Measurements from ENCODE around the gene KRT2. TPM values are rescaled to one million over a fixed set of nuclear protein-coding genes. Genes with fewer than 3 reads are reported as not detected.

Gene KRT2
- total RNA-seq, 1 donor from 2014 or later = not detected

DNA sequence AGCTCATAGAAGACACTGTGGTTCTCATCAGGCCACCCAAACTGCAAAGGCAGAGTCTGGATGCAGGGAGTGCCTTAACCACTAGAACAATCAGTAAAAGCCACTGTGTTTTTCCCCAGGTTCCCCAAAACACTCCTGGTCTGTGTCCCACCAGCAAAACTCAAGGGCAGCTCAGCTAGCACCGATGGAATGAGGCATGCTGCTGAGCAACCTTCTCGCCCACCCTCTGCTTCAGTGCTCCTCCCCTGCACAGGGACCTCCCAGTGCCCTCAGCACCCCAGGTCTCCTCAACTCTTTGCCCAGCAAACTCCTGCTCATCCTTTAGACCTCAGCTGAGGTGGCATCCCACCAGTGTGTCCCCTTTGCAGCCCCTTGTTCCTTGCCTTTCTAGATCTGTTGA lies 47.4 kb upstream of the KRT2 start:
- TF ChIP-seq, protein P1, sequence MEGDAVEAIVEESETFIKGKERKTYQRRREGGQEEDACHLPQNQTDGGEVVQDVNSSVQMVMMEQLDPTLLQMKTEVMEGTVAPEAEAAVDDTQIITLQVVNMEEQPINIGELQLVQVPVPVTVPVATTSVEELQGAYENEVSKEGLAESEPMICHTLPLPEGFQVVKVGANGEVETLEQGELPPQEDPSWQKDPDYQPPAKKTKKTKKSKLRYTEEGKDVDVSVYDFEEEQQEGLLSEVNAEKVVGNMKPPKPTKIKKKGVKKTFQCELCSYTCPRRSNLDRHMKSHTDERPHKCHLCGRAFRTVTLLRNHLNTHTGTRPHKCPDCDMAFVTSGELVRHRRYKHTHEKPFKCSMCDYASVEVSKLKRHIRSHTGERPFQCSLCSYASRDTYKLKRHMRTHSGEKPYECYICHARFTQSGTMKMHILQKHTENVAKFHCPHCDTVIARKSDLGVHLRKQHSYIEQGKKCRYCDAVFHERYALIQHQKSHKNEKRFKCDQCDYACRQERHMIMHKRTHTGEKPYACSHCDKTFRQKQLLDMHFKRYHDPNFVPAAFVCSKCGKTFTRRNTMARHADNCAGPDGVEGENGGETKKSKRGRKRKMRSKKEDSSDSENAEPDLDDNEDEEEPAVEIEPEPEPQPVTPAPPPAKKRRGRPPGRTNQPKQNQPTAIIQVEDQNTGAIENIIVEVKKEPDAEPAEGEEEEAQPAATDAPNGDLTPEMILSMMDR (IDR thresholded peaks at IDR 0.05; ENCODE audit: insufficient read depth, low read depth, low read length) = no peak
- no peak for TF ChIP-seq EZH2 (IDR thresholded peaks at IDR 0.05; ENCODE audit: insufficient read depth, low read length)
- DNase-seq (ENCODE audit: low read depth) (no peak), FAIRE-seq (no peak)
- Mint-ChIP-seq H3K4me3 (ENCODE audit: unreplicated experiment) (no peak overlapping the region), H3K9me3 (ENCODE audit: unreplicated experiment) (no peaks in the 10 kb centered on the region), H3K27ac (ENCODE audit: unreplicated experiment) (no peak overlapping the region), H3K27me3 (ENCODE audit: low read depth, unreplicated experiment) (peaks cover 88% of the 10 kb centered on the region), H3K4me1 (ENCODE audit: low read depth, unreplicated experiment) (no peaks in the 10 kb centered on the region), H3K36me3 (ENCODE audit: low read depth, unreplicated experiment) (no peaks in the 10 kb centered on the region)
- H3K36me3 ChIP-seq (ENCODE audit: insufficient read depth, low read length) = no peaks in the 10 kb centered on the region
- no peaks in the 10 kb centered on the region for H3K4me1 ChIP-seq (ENCODE audit: insufficient read depth, low read length)
- H3K4me3 ChIP-seq (ENCODE audit: insufficient read depth, low read depth, low read length) = no peak overlapping the region
- H3K9me3 ChIP-seq (ENCODE audit: insufficient read depth, low read depth, low read length) = no peaks in the 10 kb centered on the region
- H3K9ac ChIP-seq (ENCODE audit: low read length) = no peak overlapping the region
- H2AFZ ChIP-seq (ENCODE audit: low read depth, low read length) = no peak overlapping the region
- H3K79me2 ChIP-seq (ENCODE audit: insufficient read depth, low read length) = no peaks in the 10 kb centered on the region
- no peak overlapping the region for H3K27ac ChIP-seq (ENCODE audit: low read depth, low read length)
- H3K4me2 ChIP-seq (ENCODE audit: low read length) = no peak overlapping the region
- H4K20me1 ChIP-seq (ENCODE audit: insufficient read depth, low read length) = no peaks in the 10 kb centered on the region
- H3K27me3 ChIP-seq (ENCODE audit: insufficient read depth, low read length) = peaks cover 13% of the 10 kb centered on the region

DNA sequence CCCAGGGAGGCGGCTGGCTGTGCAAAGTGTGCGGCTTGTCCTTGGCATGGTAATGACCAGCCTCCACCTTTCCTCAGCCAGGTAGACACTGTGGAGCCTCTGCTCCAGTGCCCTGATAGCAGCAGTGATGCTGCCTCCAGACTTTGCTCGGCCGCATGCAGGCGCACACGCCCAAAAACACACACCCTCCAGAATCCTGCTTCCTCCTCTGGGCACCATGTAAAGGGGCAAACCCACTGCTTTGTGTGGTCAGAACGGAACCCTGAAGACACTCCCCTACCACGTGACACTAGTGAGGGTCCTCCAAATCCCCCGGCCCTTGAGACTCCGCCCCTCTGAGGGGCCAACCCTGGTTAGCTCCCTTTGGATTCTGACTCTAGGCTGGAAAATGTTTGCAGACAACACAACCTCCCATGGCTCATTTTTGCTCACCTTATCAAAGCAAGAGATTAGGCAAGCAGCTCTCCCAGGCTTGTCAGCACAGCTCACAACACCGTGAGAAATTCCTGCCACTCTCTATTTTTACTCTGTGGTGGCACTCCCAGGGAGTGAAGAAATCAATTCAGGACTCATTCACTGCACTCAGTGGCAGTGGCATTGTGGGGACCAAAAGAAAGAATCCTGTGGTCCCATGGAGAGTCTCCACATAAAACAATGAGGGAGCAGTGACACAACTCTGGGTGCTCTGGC lies 46.8 kb upstream of the KRT2 start:
- FAIRE-seq (no peak), DNase-seq (ENCODE audit: low read depth) (no peak)
- Histone ChIP-seq H3K36me3 (ENCODE audit: insufficient read depth, low read length) (no peaks in the 10 kb centered on the region), H2AFZ (ENCODE audit: low read depth, low read length) (no peak overlapping the region), H3K79me2 (ENCODE audit: insufficient read depth, low read length) (no peaks in the 10 kb centered on the region), H3K4me2 (ENCODE audit: low read length) (no peak overlapping the region), H3K9me3 (ENCODE audit: insufficient read depth, low read depth, low read length) (no peaks in the 10 kb centered on the region), H3K27ac (ENCODE audit: low read depth, low read length) (no peak overlapping the region), H3K27me3 (ENCODE audit: insufficient read depth, low read length) (peaks cover 9% of the 10 kb centered on the region), H3K9ac (ENCODE audit: low read length) (no peak overlapping the region), H4K20me1 (ENCODE audit: insufficient read depth, low read length) (no peaks in the 10 kb centered on the region), H3K4me3 (ENCODE audit: insufficient read depth, low read depth, low read length) (no peak overlapping the region), H3K4me1 (ENCODE audit: insufficient read depth, low read length) (no peaks in the 10 kb centered on the region)
- TF ChIP-seq, protein P1 (IDR thresholded peaks at IDR 0.05; ENCODE audit: insufficient read depth, low read depth, low read length) = no peak
- TF ChIP-seq EZH2 (IDR thresholded peaks at IDR 0.05; ENCODE audit: insufficient read depth, low read length) = no peak
- Mint-ChIP-seq H3K36me3 (ENCODE audit: low read depth, unreplicated experiment) (no peaks in the 10 kb centered on the region), H3K4me1 (ENCODE audit: low read depth, unreplicated experiment) (no peaks in the 10 kb centered on the region), H3K4me3 (ENCODE audit: unreplicated experiment) (no peak overlapping the region), H3K27me3 (ENCODE audit: low read depth, unreplicated experiment) (peaks cover 86% of the 10 kb centered on the region), H3K27ac (ENCODE audit: unreplicated experiment) (no peak overlapping the region), H3K9me3 (ENCODE audit: unreplicated experiment) (no peaks in the 10 kb centered on the region)

DNA sequence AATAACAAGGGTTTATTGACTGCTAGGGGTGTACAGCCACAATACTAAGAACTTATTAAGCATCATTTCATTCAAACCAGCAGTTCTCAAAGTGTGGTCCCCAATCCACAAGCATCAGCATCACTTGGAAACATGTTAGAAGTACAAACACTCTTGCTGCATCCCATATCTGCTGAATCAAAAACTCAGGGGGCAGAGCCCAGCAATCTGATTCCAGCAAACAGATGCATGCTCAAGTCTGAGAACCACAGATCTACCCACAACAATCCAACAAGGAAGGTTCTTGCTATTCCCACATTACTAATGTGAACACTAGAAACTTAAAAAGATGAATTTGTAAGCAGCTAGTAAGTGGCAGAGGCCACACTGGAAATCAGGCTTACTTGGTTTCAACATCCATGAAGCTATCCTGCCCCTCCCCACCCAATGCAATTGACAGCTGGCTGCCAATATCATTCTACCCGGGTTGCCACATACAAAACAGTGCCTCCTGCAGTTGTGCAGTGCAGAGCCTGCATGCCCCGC lies 45.1 kb upstream of the KRT2 start:
- Histone ChIP-seq H2AFZ (ENCODE audit: low read depth, low read length) (no peak overlapping the region), H3K4me2 (ENCODE audit: low read length) (no peak overlapping the region), H3K27me3 (ENCODE audit: insufficient read depth, low read length) (peaks cover 13% of the 10 kb centered on the region), H3K27ac (ENCODE audit: low read depth, low read length) (no peak overlapping the region), H3K79me2 (ENCODE audit: insufficient read depth, low read length) (no peaks in the 10 kb centered on the region), H3K36me3 (ENCODE audit: insufficient read depth, low read length) (no peaks in the 10 kb centered on the region), H3K4me3 (ENCODE audit: insufficient read depth, low read depth, low read length) (no peak overlapping the region), H3K9me3 (ENCODE audit: insufficient read depth, low read depth, low read length) (no peaks in the 10 kb centered on the region), H3K4me1 (ENCODE audit: insufficient read depth, low read length) (no peaks in the 10 kb centered on the region), H4K20me1 (ENCODE audit: insufficient read depth, low read length) (no peaks in the 10 kb centered on the region), H3K9ac (ENCODE audit: low read length) (no peak overlapping the region)
- TF ChIP-seq, protein P1 (IDR thresholded peaks at IDR 0.05; ENCODE audit: insufficient read depth, low read depth, low read length) = no peak
- TF ChIP-seq EZH2 (IDR thresholded peaks at IDR 0.05; ENCODE audit: insufficient read depth, low read length) = no peak
- DNase-seq (ENCODE audit: low read depth) (no peak), FAIRE-seq (no peak)
- Mint-ChIP-seq H3K27ac (ENCODE audit: unreplicated experiment) (no peak overlapping the region), H3K27me3 (ENCODE audit: low read depth, unreplicated experiment) (peaks cover 84% of the 10 kb centered on the region), H3K4me1 (ENCODE audit: low read depth, unreplicated experiment) (no peaks in the 10 kb centered on the region), H3K36me3 (ENCODE audit: low read depth, unreplicated experiment) (no peaks in the 10 kb centered on the region), H3K4me3 (ENCODE audit: unreplicated experiment) (no peak overlapping the region), H3K9me3 (ENCODE audit: unreplicated experiment) (peaks cover 4% of the 10 kb centered on the region)

All from astrocyte (in vitro differentiated cells and primary cell).